Activated CD8-positive, alpha-beta memory T cell treated with anti-CD3 and anti-CD28 coated beads for 24 hours (primary cell): Measurements from ENCODE around the gene KLHL22.
"Not testable (repeated sequence)": the region's sequence is repeated elsewhere in the genome, so short reads cannot be mapped to it uniquely, and the experiment has no call there.

Experiments
- DNase-seq: peaks from one replicate; pipeline ENCODE4 v3.0.0-alpha.2; 2020

Gene KLHL22

GRCh38 chr22:20494978-20495860 lies at the start of gene KLHL22:
Gene KLHL22 (minus strand): TSS chr22:20495795. CDS start chr22:20489211, 6,584 bp downstream.
- no peak for DNase-seq

GRCh38 chr22:20545318-20545634 lies 49.7 kb upstream of the KLHL22 start:
- DNase-seq: not testable (repeated sequence)

GRCh38 chr22:20542736-20543135 lies 47.1 kb upstream of the KLHL22 start:
- no peak for DNase-seq

- no peak for DNase-seq
These were observed 46.5 kb upstream of the KLHL22 start for GRCh38 chr22:20542055-20542454.

GRCh38 chr22:20538875-20539274 lies 43.3 kb upstream of the KLHL22 start:
- not testable (repeated sequence) for DNase-seq

- no peak for DNase-seq
These were observed 42.4 kb upstream of the KLHL22 start for GRCh38 chr22:20537983-20538382.

GRCh38 chr22:20537325-20537756 lies 41.7 kb upstream of the KLHL22 start:
- DNase-seq: no peak

- DNase-seq: no peak
These were observed 41.2 kb upstream of the KLHL22 start for GRCh38 chr22:20536590-20537324.

GRCh38 chr22:20533879-20534265 lies 38.3 kb upstream of the KLHL22 start:
- DNase-seq: no peak

GRCh38 chr22:20533095-20533878 lies 37.7 kb upstream of the KLHL22 start:
- no peak for DNase-seq

- no peak for DNase-seq
These were observed 36.8 kb upstream of the KLHL22 start for GRCh38 chr22:20532256-20532993.

- no peak for DNase-seq
These were observed 36.0 kb upstream of the KLHL22 start for GRCh38 chr22:20531404-20532201.

GRCh38 chr22:20531154-20531403 lies 35.5 kb upstream of the KLHL22 start:
- DNase-seq: no peak

- DNase-seq: no peak
These were observed 35.0 kb upstream of the KLHL22 start for GRCh38 chr22:20530368-20531153.

- no peak for DNase-seq
These were observed 32.9 kb upstream of the KLHL22 start for GRCh38 chr22:20528405-20528978.

GRCh38 chr22:20526628-20527355 lies 31.2 kb upstream of the KLHL22 start:
- DNase-seq: no peak

GRCh38 chr22:20526305-20526627 lies 30.7 kb upstream of the KLHL22 start:
- DNase-seq: no peak

- DNase-seq: no peak
These were observed 29.5 kb upstream of the KLHL22 start for GRCh38 chr22:20525048-20525447.

- DNase-seq: no peak
These were observed 28.4 kb upstream of the KLHL22 start for GRCh38 chr22:20524004-20524481.
